K562 (cell line): ENCODE results near the gene APCDD1L. TPM values are rescaled to one million over a fixed set of nuclear protein-coding genes. Genes with fewer than 3 reads are reported as not detected.

Experiments used
- ATAC-seq: fragments of 200-7000 bp; cut with Tn5 transposase; 3 replicates; pipeline ENCODE4 v1.9.1; 2020; ENCODE audit warnings: moderate library complexity
- BruUV-seq: library from RNA; stranded (reverse); fragments of 400-500 nt; replicated peaks from 2 replicates; lab custom pipeline; 2021; lab: Mats Ljungman, UMichigan
- CTCF ChIA-PET: fragments of 300-600 bp; formaldehyde crosslinking; extraction: SDS; loops from one replicate; lab custom pipeline; 2021; ENCODE audit warnings: low intra/inter-chr PET ratio; lab: Yijun Ruan, JAX
- POLR2A ChIA-PET: fragments of 300-600, 350-650 bp; sonication (Branson Sonifier 250); formaldehyde crosslinking; extraction: SDS; loops from one replicate; lab custom pipeline; 2021; ENCODE audit warnings: antibody characterized with exemption, inconsistent platforms; lab: Yijun Ruan, JAX
- DNase-seq, 4 experiments: peaks; one replicate each; pipeline versions ENCODE4 v3.0.0 to v3.0.0-alpha.2; 2011 to 2018; ENCODE audit warnings: low spot score in 3 of 4, mixed read lengths in 3 of 4; ENCODE audit errors: extremely low read depth in 1 of 4
- FAIRE-seq: peaks from 2 replicates; lab custom pipeline; 2011; peaks lifted over from hg19 to GRCh38; lab: Jason Lieb, UNC
- H2AFZ ChIP-seq: 2 replicates; pipeline ENCODE4 v1.6.0; 2011; ENCODE audit warnings: low read depth, low read length, control low read depth, inconsistent platforms
- H3K27ac ChIP-seq: fragments of 200-600 bp; 3 replicates; pipeline ENCODE4 v1.8.0; 2011; ENCODE audit warnings: low read depth, mild to moderate bottlenecking, control low read depth, inconsistent platforms, low read length, moderate library complexity, mixed read lengths; ENCODE audit errors: extremely low read depth
- H3K27me3 ChIP-seq, 2 experiments: fragments of 300-600 bp in 1 of 2; 2 replicates in 1 of 2; 3 replicates in 1 of 2; pipeline versions ENCODE4 v1.6.0 to v1.8.0; 2011; ENCODE audit warnings: inconsistent platforms in 2 of 2, low read length in 2 of 2, mild to moderate bottlenecking in 1 of 2, mixed read lengths in 1 of 2, moderate library complexity in 1 of 2; ENCODE audit not compliant: control insufficient read depth in 2 of 2, insufficient read depth in 2 of 2
- H3K36me3 ChIP-seq: fragments of 300-600 bp; 3 replicates; pipeline ENCODE4 v1.8.0; 2011; ENCODE audit warnings: mild to moderate bottlenecking, low read length, inconsistent platforms; ENCODE audit not compliant: control insufficient read depth, insufficient read depth
- H3K4me1 ChIP-seq, 2 experiments: fragments of 200-600 bp in 1 of 2; replicated peaks in 1 of 2; 2 replicates in 1 of 2; 3 replicates in 1 of 2; pipeline versions ENCODE4 v1.5.1 to v1.8.0; 2011; ENCODE audit warnings: inconsistent platforms in 2 of 2, low read length in 2 of 2, mild to moderate bottlenecking in 1 of 2, mixed read lengths in 1 of 2, moderate library complexity in 1 of 2; ENCODE audit not compliant: control insufficient read depth in 2 of 2, insufficient read depth in 2 of 2
- H3K4me2 ChIP-seq: 2 replicates; pipeline ENCODE4 v1.6.1; 2011; ENCODE audit warnings: low read length, control low read depth, inconsistent platforms, mixed read lengths; ENCODE audit not compliant: insufficient read depth
- H3K4me3 ChIP-seq: fragments of 200-600 bp; sonication (generic), shearing (Covaris generic); 2 replicates; pipeline ENCODE4 v1.5.1; 2016; ENCODE audit warnings: control low read depth, inconsistent platforms
- H3K79me2 ChIP-seq: fragments of 200-600 bp; 3 replicates; pipeline ENCODE4 v1.8.0; 2011; ENCODE audit warnings: low read length, inconsistent platforms; ENCODE audit not compliant: control insufficient read depth, insufficient read depth
- H3K9ac ChIP-seq, 2 experiments: 2 replicates each; pipeline versions ENCODE4 v1.6.0 to v1.6.1; 2011; ENCODE audit warnings: low read depth in 2 of 2, low read length in 2 of 2, control low read depth in 1 of 2, inconsistent platforms in 1 of 2, mild to moderate bottlenecking in 1 of 2, mixed read lengths in 1 of 2; ENCODE audit not compliant: insufficient read depth in 1 of 2
- H3K9me1 ChIP-seq: one replicate; pipeline ENCODE4 v1.6.0; 2011; ENCODE audit warnings: inconsistent platforms, mild to moderate bottlenecking, low read length, moderate library complexity; ENCODE audit not compliant: control insufficient read depth, insufficient read depth
- H3K9me3 ChIP-seq: replicated peaks from 2 replicates; pipeline ENCODE4 v1.5.1; 2011; ENCODE audit warnings: low read depth, low read length, inconsistent platforms; ENCODE audit not compliant: control insufficient read depth, insufficient read depth
- H4K20me1 ChIP-seq: replicated peaks from 2 replicates; pipeline ENCODE4 v1.6.1; 2011; ENCODE audit warnings: low read length, inconsistent platforms, mixed read lengths; ENCODE audit not compliant: control insufficient read depth, insufficient read depth
- CBFB ChIP-seq: sonication (generic); formaldehyde crosslinking; IDR thresholded peaks from 2 replicates; pipeline ENCODE4 v1.4.0; 2020; ENCODE audit warnings: mild to moderate bottlenecking, missing genetic modification reagents
- CCAR2 ChIP-seq: fragments of 200-400 bp; formaldehyde crosslinking; IDR thresholded peaks from 2 replicates; pipeline ENCODE4 v1.6.1; 2017; ENCODE audit warnings: mild to moderate bottlenecking, low read depth, low read length
- FOXK1 ChIP-seq: sonication (generic); formaldehyde crosslinking; IDR thresholded peaks from 2 replicates; pipeline ENCODE4 v1.8.0; 2022; ENCODE audit warnings: missing genetic modification reagents, mild to moderate bottlenecking, borderline replicate concordance
- NFE2 ChIP-seq: IDR thresholded peaks from 2 replicates; pipeline ENCODE4 v1.6.1; 2014; ENCODE audit warnings: antibody characterized with exemption, low read depth
- PHF20 ChIP-seq: fragments of 450-650 bp; IDR thresholded peaks from 2 replicates; pipeline ENCODE4 v1.6.1; 2018; ENCODE audit not compliant: partially characterized antibody
- SNIP1 ChIP-seq: fragments of 450-650 bp; IDR thresholded peaks from 2 replicates; pipeline ENCODE4 v1.7.1; 2017; ENCODE audit warnings: low read depth, mild to moderate bottlenecking
- TEAD2 ChIP-seq: fragments of 450-650 bp; IDR thresholded peaks from 2 replicates; pipeline ENCODE4 v1.6.1; 2016; ENCODE audit warnings: missing genetic modification characterization, control low read depth, missing compliant biosample characterization
- ZNF384 ChIP-seq: IDR thresholded peaks from 2 replicates; pipeline ENCODE4 v1.6.1; 2012; ENCODE audit warnings: low read depth, low read length, improper control_type of control experiment
- WGBS: fragments of 100-300 bp; shearing (Covaris generic); methylation state at CpG from one replicate; pipeline ENCODE4 v1.1.6; 2016; ENCODE audit warnings: low coverage, mixed read lengths; ENCODE audit not compliant: insufficient coverage; ENCODE audit errors: missing lambda C conversion rate; 5-methylcytosine and 5-hydroxymethylcytosine counted together
- in situ Hi-C: fragments of 300-500 bp; cut with MboI; formaldehyde crosslinking; loops from 4 replicates; pipeline ENCODE4 v1.15.0; 2018; ENCODE audit warnings: inconsistent platforms, mixed read lengths
- intact Hi-C: fragments of 100-400 bp; cut with micrococcal nuclease; formaldehyde crosslinking; loops from 2 replicates; pipeline ENCODE4 v1.14.2; 2022
- polyA plus RNA-seq, 8 experiments: library from polyadenylated mRNA; depleted of rRNA in 4 of 8; stranded (reverse) in 5 of 8; unstranded in 3 of 8; fragments of >200 nt; fragmentation: Nextera tagmentation in 2 of 8; fragmentation: Illumina TruSeq in 1 of 8; extraction: Ambion mirVana in 2 of 8; extraction: Trizol in 1 of 8; gene quantifications; 2 replicates each; pipeline versions ENCODE4 v1.2.1 to v1.2.3, GENCODE V29; 2011 to 2014; ENCODE audit warnings: inconsistent platforms in 1 of 8, missing spikeins in 1 of 8
- total RNA-seq, 7 experiments: library from RNA; depleted of rRNA in 6 of 7; stranded (reverse); fragments of >200 nt in 6 of 7; fragmentation: Illumina TruSeq in 2 of 7; extraction: Trizol in 2 of 7; gene quantifications; 2 replicates each; pipeline versions ENCODE4 v1.2.1 to v1.2.3, GENCODE V29; 2011 to 2021; ENCODE audit warnings: low replicate concordance in 1 of 7
- TF ChIP-seq, protein P1 (sequence below): fragments of 450-650 bp; formaldehyde crosslinking; IDR thresholded peaks from 2 replicates; pipeline ENCODE4 v1.4.0; 2020; ENCODE audit warnings: mild to moderate bottlenecking, mixed read lengths
- TF ChIP-seq, protein P2 (sequence below): fragments of 200-400 bp; formaldehyde crosslinking; IDR thresholded peaks from 2 replicates; pipeline ENCODE4 v1.6.1; 2017; ENCODE audit warnings: mild to moderate bottlenecking, low read depth, low read length, moderate library complexity
- TF ChIP-seq, protein P3 (sequence below): fragments of 450-650 bp; formaldehyde crosslinking; IDR thresholded peaks from 2 replicates; pipeline ENCODE4 v1.4.0; 2022; ENCODE audit warnings: missing genetic modification characterization

Gene APCDD1L
- total and polyA plus RNA-seq, 9 of the 15 experiments (the other 6 are each of a cell fraction or from before 2014, with no cell fraction given), result not detected

- no peak for ATAC-seq
- ChIA-PET CTCF (interaction anchor here (0.6 kb wide), 1 partner anchor 12 kb away, joined by 3 read pairs; no protein-coding TSS in a partner anchor), POLR2A (no interaction called here)
- no peak overlapping the region for H3K9ac ChIP-seq
- no peaks in the 10 kb centered on the region for H3K9me1 ChIP-seq
- H3K27me3 ChIP-seq, result peaks cover 8 to 21% of the 10 kb centered on the region in 2 experiments; a peak in 4 of 5 replicates
- intact Hi-C loops (no loop called here), in situ Hi-C loops (loop anchor here (10.0 kb wide), 1 partner anchor 371 kb away; the partner anchor contains the start of genes GNAS and GNAS-AS1)
- WGBS, result 0% methylated on average over 6 of the region's 6 CpGs
- H3K36me3 ChIP-seq, result no peaks in the 10 kb centered on the region
- H3K4me3 ChIP-seq, result no peak overlapping the region
- BruUV-seq, result no TSS peak
- FAIRE-seq, result no peak
- H3K4me1 ChIP-seq, result peaks cover 3 to 4% of the 10 kb centered on the region in 2 experiments; a peak in 3 of 5 replicates
- H3K27ac ChIP-seq, result no peak overlapping the region
- no peak overlapping the region for H3K4me2 ChIP-seq
- no peaks in the 10 kb centered on the region for H4K20me1 ChIP-seq
- H3K9me3 ChIP-seq, result peaks cover 8% of the 10 kb centered on the region; the same call in 1 of the 2 replicates
- no peak overlapping the region for H2AFZ ChIP-seq
- no peaks in the 10 kb centered on the region for H3K79me2 ChIP-seq
- TF ChIP-seq NFE2, result no peak
- TF ChIP-seq FOXK1 (CRISPR knock-in tag), result no peak
- TF ChIP-seq, protein P1, sequence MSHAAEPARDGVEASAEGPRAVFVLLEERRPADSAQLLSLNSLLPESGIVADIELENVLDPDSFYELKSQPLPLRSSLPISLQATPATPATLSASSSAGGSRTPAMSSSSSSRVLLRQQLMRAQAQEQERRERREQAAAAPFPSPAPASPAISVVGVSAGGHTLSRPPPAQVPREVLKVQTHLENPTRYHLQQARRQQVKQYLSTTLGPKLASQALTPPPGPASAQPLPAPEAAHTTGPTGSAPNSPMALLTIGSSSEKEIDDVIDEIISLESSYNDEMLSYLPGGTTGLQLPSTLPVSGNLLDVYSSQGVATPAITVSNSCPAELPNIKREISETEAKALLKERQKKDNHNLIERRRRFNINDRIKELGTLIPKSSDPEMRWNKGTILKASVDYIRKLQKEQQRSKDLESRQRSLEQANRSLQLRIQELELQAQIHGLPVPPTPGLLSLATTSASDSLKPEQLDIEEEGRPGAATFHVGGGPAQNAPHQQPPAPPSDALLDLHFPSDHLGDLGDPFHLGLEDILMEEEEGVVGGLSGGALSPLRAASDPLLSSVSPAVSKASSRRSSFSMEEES (CRISPR knock-in tag), result no peak
- TF ChIP-seq ZNF384, result no peak
- TF ChIP-seq CCAR2, result no peak
- no peak for TF ChIP-seq PHF20
- TF ChIP-seq, protein P2, sequence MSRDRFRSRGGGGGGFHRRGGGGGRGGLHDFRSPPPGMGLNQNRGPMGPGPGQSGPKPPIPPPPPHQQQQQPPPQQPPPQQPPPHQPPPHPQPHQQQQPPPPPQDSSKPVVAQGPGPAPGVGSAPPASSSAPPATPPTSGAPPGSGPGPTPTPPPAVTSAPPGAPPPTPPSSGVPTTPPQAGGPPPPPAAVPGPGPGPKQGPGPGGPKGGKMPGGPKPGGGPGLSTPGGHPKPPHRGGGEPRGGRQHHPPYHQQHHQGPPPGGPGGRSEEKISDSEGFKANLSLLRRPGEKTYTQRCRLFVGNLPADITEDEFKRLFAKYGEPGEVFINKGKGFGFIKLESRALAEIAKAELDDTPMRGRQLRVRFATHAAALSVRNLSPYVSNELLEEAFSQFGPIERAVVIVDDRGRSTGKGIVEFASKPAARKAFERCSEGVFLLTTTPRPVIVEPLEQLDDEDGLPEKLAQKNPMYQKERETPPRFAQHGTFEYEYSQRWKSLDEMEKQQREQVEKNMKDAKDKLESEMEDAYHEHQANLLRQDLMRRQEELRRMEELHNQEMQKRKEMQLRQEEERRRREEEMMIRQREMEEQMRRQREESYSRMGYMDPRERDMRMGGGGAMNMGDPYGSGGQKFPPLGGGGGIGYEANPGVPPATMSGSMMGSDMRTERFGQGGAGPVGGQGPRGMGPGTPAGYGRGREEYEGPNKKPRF, result no peak
- TF ChIP-seq, protein P3, sequence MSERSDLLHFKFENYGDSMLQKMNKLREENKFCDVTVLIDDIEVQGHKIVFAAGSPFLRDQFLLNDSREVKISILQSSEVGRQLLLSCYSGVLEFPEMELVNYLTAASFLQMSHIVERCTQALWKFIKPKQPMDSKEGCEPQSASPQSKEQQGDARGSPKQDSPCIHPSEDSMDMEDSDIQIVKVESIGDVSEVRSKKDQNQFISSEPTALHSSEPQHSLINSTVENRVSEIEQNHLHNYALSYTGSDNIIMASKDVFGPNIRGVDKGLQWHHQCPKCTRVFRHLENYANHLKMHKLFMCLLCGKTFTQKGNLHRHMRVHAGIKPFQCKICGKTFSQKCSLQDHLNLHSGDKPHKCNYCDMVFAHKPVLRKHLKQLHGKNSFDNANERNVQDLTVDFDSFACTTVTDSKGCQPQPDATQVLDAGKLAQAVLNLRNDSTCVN (CRISPR knock-in tag), result no peak
- TF ChIP-seq SNIP1, result no peak
- no peak for TF ChIP-seq CBFB
- no peak for TF ChIP-seq TEAD2 (tag)
- no peak for DNase-seq
Observed at GRCh38 chr20:58483470-58483869, 31.7 kb downstream of the APCDD1L start.
